Mammary epithelial cell (primary cell): ENCODE data around the gene SLC4A1AP.
"Not testable (repeated sequence)": the region's sequence is repeated elsewhere in the genome, so short reads cannot be mapped to it uniquely, and the experiment has no call there.

Source experiments
- EZH2 ChIP-seq: IDR thresholded peaks from 2 replicates; pipeline ENCODE4 v1.6.1; 2012; ENCODE audit warnings: low read length, inconsistent platforms, borderline replicate concordance
- TF ChIP-seq, protein P1 (sequence below), 2 donors: IDR thresholded peaks in 1 of 2; conservative IDR thresholded peaks in 1 of 2; 2 replicates each; pipeline ENCODE4 v1.5.1; 2011 to 2012; ENCODE audit warnings: inconsistent platforms in 2 of 2, low read length in 2 of 2, mild to moderate bottlenecking in 2 of 2, control low read depth in 1 of 2, low read depth in 1 of 2; ENCODE audit not compliant: insufficient read depth in 1 of 2; ENCODE audit errors: extremely low read depth in 1 of 2

- TF ChIP-seq, protein P1, sequence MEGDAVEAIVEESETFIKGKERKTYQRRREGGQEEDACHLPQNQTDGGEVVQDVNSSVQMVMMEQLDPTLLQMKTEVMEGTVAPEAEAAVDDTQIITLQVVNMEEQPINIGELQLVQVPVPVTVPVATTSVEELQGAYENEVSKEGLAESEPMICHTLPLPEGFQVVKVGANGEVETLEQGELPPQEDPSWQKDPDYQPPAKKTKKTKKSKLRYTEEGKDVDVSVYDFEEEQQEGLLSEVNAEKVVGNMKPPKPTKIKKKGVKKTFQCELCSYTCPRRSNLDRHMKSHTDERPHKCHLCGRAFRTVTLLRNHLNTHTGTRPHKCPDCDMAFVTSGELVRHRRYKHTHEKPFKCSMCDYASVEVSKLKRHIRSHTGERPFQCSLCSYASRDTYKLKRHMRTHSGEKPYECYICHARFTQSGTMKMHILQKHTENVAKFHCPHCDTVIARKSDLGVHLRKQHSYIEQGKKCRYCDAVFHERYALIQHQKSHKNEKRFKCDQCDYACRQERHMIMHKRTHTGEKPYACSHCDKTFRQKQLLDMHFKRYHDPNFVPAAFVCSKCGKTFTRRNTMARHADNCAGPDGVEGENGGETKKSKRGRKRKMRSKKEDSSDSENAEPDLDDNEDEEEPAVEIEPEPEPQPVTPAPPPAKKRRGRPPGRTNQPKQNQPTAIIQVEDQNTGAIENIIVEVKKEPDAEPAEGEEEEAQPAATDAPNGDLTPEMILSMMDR (conservative IDR thresholded peaks at IDR 0.05 in 1 of 2, IDR thresholded peaks at IDR 0.05 in 1 of 2; ENCODE audit: extremely low read depth in 1 of 2, insufficient read depth in 1 of 2, low read depth in 1 of 2, low read length in 2 of 2), result not testable (repeated sequence)
- not testable (repeated sequence) for TF ChIP-seq EZH2
Observed at GRCh38 chr2:27626323-27626722, 37.4 kb upstream of the SLC4A1AP start.
